NOMO-1 treated with dmso at 0.1 percent for 144 hours (cell line): ENCODE results near the gene NCLN.

Source experiments
- DNase-seq: peaks from one replicate; lab custom pipeline; 2025; ENCODE audit not compliant: unreplicated experiment; lab: John Stamatoyannopoulos, UW

NCLN gene, protein sequence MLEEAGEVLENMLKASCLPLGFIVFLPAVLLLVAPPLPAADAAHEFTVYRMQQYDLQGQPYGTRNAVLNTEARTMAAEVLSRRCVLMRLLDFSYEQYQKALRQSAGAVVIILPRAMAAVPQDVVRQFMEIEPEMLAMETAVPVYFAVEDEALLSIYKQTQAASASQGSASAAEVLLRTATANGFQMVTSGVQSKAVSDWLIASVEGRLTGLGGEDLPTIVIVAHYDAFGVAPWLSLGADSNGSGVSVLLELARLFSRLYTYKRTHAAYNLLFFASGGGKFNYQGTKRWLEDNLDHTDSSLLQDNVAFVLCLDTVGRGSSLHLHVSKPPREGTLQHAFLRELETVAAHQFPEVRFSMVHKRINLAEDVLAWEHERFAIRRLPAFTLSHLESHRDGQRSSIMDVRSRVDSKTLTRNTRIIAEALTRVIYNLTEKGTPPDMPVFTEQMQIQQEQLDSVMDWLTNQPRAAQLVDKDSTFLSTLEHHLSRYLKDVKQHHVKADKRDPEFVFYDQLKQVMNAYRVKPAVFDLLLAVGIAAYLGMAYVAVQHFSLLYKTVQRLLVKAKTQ

DNA sequence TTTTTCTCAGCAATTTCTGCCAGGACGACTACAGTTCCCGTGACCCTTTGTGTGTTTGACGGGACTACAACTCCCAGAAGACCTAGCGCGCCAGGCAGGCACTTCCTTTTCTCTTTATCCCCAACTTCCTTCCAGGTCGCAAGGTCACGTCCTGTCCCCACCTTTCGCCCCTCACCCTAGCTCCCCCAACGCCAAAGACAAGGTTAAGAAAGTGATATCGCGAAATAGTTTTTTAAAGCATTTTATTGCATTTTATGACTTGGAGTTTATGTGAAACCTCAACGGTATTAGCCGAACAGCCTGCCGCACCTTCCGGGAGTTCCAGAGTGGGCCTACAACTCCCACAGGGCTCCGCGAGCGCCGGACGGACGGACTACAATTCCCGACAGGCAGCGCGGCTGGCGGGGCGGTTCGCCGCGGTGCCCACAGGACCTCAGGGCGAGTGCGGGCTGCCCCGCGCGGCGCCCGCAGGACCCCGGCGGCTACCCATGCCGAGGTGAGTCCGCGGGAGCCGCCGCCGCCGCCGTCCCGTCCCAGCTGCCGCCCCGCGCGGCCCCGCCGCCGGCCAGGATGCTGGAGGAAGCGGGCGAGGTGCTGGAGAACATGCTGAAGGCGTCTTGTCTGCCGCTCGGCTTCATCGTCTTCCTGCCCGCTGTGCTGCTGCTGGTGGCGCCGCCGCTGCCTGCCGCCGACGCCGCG is at the start of gene NCLN:
NCLN (plus strand) TSS at position 470 of the 699 bp plus-strand sequence; CDS start at position 571, 101 bp downstream.
- DNase-seq: peak; percentile 95

- peak; percentile 42 for DNase-seq
These were observed 49.6 kb upstream of the NCLN start, which contains the start of gene GNA15 for GRCh38 chr19:3135961-3136683. Gene GNA15 (plus strand): TSS chr19:3136033. CDS start chr19:3136451, 418 bp downstream.

- no peak for DNase-seq
These were observed 49.1 kb upstream of the NCLN start for GRCh38 chr19:3136684-3137055.

GRCh38 chr19:3137119-3137518 is 48.6 kb upstream of the NCLN start:
- DNase-seq: no peak

GRCh38 chr19:3138268-3138667 is 47.5 kb upstream of the NCLN start:
- DNase-seq: no peak

GRCh38 chr19:3140667-3141038 is 45.1 kb upstream of the NCLN start:
- DNase-seq: no peak

DNA sequence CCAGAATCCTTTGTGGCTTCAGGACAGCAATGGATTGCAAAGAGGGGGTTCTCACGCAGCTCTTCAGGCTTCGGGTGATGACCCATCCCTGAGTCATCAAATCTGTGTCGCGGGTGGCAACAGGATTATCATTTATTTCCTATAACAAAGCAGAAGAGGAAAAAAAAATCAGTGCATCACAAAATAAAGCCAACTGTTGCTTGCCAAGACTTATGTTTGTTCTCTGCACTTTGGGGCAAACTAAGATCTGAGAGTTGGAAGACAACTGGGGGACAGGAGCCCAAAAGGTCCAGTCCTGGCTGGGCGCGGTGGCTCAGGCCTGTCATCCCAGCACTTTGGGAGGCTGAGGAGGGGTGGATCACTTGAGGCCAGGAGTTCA is 43.4 kb upstream of the NCLN start:
- DNase-seq: peak; percentile 40

- DNase-seq: no peak
These were observed 42.9 kb upstream of the NCLN start for GRCh38 chr19:3142781-3143337.

DNA sequence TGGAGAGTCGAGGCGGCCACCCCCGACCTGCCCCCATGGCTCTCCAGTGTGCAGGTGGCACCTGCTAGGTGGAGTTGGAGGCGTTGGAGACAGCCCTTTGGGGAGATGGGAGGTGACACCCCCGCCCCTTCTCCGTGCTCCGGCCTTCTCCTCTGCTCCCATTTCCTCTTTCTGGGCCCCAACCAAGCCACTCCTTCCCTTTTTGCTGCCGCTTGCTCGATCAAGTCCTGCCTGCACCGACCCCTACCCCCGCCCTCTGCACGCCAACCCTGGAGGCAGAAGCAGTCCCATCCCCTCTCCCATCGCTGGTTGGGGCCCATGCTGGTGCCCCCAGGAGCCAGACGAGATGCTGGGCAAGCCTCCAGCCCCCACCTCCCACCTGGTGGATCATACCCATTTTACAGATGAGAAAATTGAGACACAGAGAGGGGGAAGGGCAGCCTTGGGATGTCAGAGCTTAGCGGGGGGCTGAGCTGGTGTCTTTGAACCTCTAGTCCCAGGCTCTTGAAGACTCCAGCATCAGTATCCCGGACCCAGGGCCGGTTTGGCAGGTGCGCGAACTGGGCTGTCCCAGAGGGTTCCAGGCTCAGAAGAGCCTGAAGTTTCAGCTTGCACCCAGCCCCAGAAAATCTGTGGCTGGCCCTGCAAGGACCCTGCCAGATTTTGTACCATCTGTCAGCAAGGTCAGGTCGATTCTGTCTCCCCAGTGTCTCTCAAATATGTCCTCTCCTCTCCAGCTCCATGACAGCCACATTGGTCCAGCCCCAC is 39.6 kb upstream of the NCLN start:
- peak; percentile 89 for DNase-seq

- DNase-seq: no peak
These were observed 39.0 kb upstream of the NCLN start for GRCh38 chr19:3146677-3147100.

- DNase-seq: no peak
These were observed 37.2 kb upstream of the NCLN start for GRCh38 chr19:3148503-3148902.

DNA sequence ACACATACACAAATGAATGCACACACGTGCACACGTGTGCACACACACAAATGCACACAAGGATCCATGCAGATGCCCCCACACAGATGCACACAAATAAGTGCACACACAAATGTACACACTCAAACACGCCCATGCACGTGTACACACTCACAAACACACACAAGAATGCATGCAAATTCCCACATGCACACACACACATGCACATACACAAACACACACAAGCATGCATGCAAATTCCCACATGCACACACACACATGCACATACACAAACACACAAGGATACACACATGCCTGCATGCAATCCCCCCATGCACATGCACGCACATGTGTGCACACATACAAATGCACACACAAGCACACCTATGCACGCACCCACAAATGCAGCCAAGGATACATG is 36.6 kb upstream of the NCLN start:
- no peak for DNase-seq

- DNase-seq: no peak
These were observed 35.9 kb upstream of the NCLN start for GRCh38 chr19:3149526-3150505.

- DNase-seq: no peak
These were observed 34.9 kb upstream of the NCLN start for GRCh38 chr19:3150739-3151329.

DNA sequence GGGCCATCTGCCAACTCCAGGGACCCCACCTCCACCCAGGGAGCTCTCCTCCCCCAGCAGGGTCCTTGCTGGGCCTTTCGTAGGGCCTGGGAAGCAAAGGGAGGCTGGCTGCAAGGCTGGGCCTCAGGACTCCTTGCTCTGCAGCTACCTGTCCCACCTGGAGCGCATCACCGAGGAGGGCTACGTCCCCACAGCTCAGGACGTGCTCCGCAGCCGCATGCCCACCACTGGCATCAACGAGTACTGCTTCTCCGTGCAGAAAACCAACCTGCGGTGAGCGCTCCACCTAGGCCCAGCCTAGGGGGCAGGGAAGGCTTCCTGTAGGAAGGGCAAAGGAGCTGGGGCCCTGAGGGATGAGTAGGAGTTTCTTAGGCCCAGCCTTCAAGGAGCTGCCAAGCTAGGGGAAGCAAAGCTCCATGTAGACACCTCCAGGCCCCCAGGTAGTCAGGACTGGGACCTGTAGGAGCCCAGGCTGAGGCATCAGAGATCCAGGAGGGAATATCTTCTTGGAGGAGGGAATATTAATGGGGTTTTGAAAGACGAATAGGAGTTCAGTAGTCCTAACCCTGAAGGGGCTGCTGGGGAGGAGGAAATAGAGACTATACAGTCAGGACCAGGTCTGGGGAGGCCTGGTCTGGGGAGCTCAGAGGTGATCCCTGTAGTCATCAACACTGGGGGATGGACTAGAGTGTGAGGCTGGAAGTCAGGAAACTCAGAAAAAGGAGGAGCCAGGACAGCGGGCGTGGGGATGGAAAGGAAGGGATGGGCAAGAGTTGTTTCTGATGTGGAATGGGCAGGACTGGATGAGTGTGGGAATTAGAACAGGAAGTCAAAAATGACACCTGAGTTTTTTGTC is 33.9 kb upstream of the NCLN start:
- no peak for DNase-seq

- DNase-seq: no peak
These were observed 33.3 kb upstream of the NCLN start for GRCh38 chr19:3152419-3152780.

DNA sequence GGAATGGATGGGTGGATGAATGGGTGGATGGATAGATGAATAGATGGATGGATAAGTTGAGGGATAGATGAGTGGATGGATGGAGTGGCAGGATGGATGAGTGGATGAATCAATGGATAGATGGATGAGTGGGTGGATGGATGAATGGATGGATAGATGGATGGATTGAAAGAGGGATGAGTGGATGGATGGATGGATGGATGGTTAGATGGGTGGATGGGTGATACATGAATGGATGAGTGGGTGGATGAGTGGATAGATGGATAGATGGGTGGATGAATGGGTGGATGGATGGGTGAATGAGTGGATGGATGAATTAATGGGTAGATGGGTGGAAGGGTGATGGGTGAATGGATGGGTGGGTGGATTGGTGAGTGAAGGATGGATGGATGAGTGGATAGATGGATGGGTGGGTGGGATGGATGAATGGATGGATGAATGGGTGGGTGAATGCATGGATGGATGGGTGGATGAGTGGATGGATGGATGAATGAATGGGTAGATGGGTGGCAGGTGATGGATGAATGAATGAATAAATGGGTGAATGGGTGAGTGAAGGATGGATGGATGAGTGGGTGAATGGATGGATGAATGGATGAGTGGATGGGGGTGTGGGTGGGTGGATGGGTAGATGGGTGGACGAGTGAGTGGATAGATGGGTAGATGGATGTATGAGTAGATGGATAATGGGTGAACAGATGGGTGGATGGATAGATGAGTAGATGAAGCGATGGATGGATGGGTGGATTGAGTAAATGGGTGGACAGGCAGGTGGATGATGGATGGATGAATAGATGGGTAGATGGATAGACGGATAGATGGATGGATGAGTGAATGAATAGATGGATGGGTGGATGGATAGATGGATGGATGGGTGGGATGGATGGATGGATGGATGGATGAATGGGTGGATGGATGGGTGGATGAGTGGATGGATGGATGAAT is 32.2 kb upstream of the NCLN start:
- no peak for DNase-seq
